ENCODE data around the gene PCAT7. TPM values are rescaled to one million over a fixed set of nuclear protein-coding genes. Genes with fewer than 3 reads are reported as not detected.
"Not testable (repeated sequence)": the region's sequence is repeated elsewhere in the genome, so short reads cannot be mapped to it uniquely, and the experiment has no call there.

Gene PCAT7
- total RNA-seq, 1 experiment from 2014 or later = not detected

- H3K4me3 ChIP-seq (ENCODE audit: low read depth, low read length, poor library complexity, severe bottlenecking) = no peak overlapping the region
- H3K27ac ChIP-seq (ENCODE audit: low read depth, low read length, poor library complexity, severe bottlenecking) = no peak overlapping the region
- no peaks in the 10 kb centered on the region for H3K27me3 ChIP-seq (replicated peaks; ENCODE audit: insufficient read depth, low read depth, low read length, poor library complexity)
- H3K36me3 ChIP-seq (ENCODE audit: insufficient read depth, low read length, poor library complexity, severe bottlenecking) = no peaks in the 10 kb centered on the region
- TF ChIP-seq CTCF (conservative IDR thresholded peaks at IDR 0.05; ENCODE audit: low read depth, low read length) = no peak
- TF ChIP-seq EZH2 (IDR thresholded peaks at IDR 0.05; ENCODE audit: borderline replicate concordance, low read depth, low read length, poor library complexity, severe bottlenecking) = no peak
- H3K4me1 ChIP-seq (ENCODE audit: insufficient read depth, low read length, poor library complexity, severe bottlenecking) = peaks cover 5% of the 10 kb centered on the region
- POLR2A ChIA-PET (ENCODE audit: low non-redundant PET) = no interaction called here
- no TSS peak for BruUV-seq (replicated peaks)
- DNase-seq (ENCODE audit: low spot score) = peak; percentile 43
- intact Hi-C loops (cut with micrococcal nuclease; ENCODE audit: unreplicated experiment) = no loop called here
- CTCF ChIA-PET = no interaction called here
- no peaks in the 10 kb centered on the region for H3K9me3 ChIP-seq (ENCODE audit: low read depth, low read length, poor library complexity, severe bottlenecking)
Measured at GRCh38 chr9:94586814-94587213, 31.9 kb downstream of the PCAT7 start.

DNA sequence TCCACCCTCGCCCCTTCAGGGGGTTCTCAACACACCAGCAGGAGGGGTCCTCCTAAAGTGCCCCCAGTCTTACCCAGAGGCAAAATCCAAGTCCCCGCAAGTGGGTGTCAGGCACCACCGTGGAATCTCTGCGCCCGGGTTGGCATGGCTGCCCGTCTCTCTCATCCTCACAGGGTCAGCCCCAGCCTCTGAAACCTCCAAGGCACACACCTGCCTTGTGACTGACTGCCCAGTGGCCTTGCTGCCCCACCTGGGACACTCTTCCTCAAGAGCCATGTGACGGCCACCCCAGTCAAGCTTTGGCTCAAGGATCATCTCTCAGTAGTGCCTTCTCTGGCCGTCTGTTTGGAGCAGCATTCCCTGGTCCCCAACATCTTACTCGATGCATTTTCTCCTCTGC is 33.8 kb downstream of the PCAT7 start:
- intact Hi-C loops (cut with micrococcal nuclease; ENCODE audit: unreplicated experiment) = no loop called here
- no peaks in the 10 kb centered on the region for H3K27me3 ChIP-seq (replicated peaks; ENCODE audit: insufficient read depth, low read depth, low read length, poor library complexity)

GRCh38 chr9:94591046-94591545 is 36.2 kb downstream of the PCAT7 start:
- intact Hi-C loops (cut with micrococcal nuclease; ENCODE audit: unreplicated experiment); CTCF ChIA-PET; H3K9me3 ChIP-seq (ENCODE audit: low read depth, low read length, poor library complexity, severe bottlenecking); H3K27me3 ChIP-seq (replicated peaks; ENCODE audit: insufficient read depth, low read depth, low read length, poor library complexity); H3K4me1 ChIP-seq (ENCODE audit: insufficient read depth, low read length, poor library complexity, severe bottlenecking); POLR2A ChIA-PET (ENCODE audit: low non-redundant PET); DNase-seq (ENCODE audit: low spot score); H3K36me3 ChIP-seq (ENCODE audit: insufficient read depth, low read length, poor library complexity, severe bottlenecking); BruUV-seq (replicated peaks); H3K4me3 ChIP-seq (ENCODE audit: low read depth, low read length, poor library complexity, severe bottlenecking); H3K27ac ChIP-seq (ENCODE audit: low read depth, low read length, poor library complexity, severe bottlenecking): not testable (repeated sequence)

More for the DNA sequence above, 33.8 kb downstream of the PCAT7 start:
- Histone ChIP-seq H3K9me3 (ENCODE audit: low read depth, low read length, poor library complexity, severe bottlenecking) (no peaks in the 10 kb centered on the region), H3K4me1 (ENCODE audit: insufficient read depth, low read length, poor library complexity, severe bottlenecking) (peaks cover 5% of the 10 kb centered on the region), H3K27ac (ENCODE audit: low read depth, low read length, poor library complexity, severe bottlenecking) (no peak overlapping the region), H3K36me3 (ENCODE audit: insufficient read depth, low read length, poor library complexity, severe bottlenecking) (no peaks in the 10 kb centered on the region), H3K4me3 (ENCODE audit: low read depth, low read length, poor library complexity, severe bottlenecking) (no peak overlapping the region)
- TF ChIP-seq EZH2 (IDR thresholded peaks at IDR 0.05; ENCODE audit: borderline replicate concordance, low read depth, low read length, poor library complexity, severe bottlenecking) (no peak), CTCF (conservative IDR thresholded peaks at IDR 0.05; ENCODE audit: low read depth, low read length) (no peak)
- BruUV-seq (replicated peaks) = no TSS peak
- ChIA-PET CTCF (no interaction called here), POLR2A (ENCODE audit: low non-redundant PET) (no interaction called here)
- no peak for DNase-seq (ENCODE audit: low spot score)

DNA sequence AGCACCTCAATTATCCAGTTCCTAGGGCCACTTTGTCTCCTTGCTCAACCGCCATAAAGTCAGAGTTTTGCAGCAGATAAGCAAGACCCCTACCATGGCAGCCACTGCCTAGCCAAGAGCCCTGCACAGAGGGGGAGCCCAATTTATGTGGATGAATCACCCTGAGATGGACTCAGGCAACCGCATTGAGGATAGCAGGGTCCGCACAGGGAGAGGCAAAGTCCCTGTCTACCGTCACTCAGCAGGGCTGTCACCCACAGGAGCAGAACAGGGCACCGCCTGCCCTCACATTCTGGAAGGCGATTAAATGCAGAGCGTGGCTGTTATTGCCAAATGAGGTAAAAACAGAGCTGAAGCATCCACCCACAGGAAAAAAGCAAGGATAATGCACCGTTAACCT is 37.0 kb downstream of the PCAT7 start:
- CTCF ChIA-PET = no interaction called here
- intact Hi-C loops (cut with micrococcal nuclease; ENCODE audit: unreplicated experiment) = no loop called here
- no TSS peak for BruUV-seq (replicated peaks)
- DNase-seq (ENCODE audit: low spot score) = no peak
- Histone ChIP-seq H3K4me1 (ENCODE audit: insufficient read depth, low read length, poor library complexity, severe bottlenecking) (peaks cover 4% of the 10 kb centered on the region), H3K4me3 (ENCODE audit: low read depth, low read length, poor library complexity, severe bottlenecking) (no peak overlapping the region), H3K9me3 (ENCODE audit: low read depth, low read length, poor library complexity, severe bottlenecking) (no peaks in the 10 kb centered on the region), H3K27ac (ENCODE audit: low read depth, low read length, poor library complexity, severe bottlenecking) (no peak overlapping the region), H3K27me3 (replicated peaks; ENCODE audit: insufficient read depth, low read depth, low read length, poor library complexity) (no peaks in the 10 kb centered on the region), H3K36me3 (ENCODE audit: insufficient read depth, low read length, poor library complexity, severe bottlenecking) (no peaks in the 10 kb centered on the region)
- no peak for TF ChIP-seq CTCF (conservative IDR thresholded peaks at IDR 0.05; ENCODE audit: low read depth, low read length)
- TF ChIP-seq EZH2 (IDR thresholded peaks at IDR 0.05; ENCODE audit: borderline replicate concordance, low read depth, low read length, poor library complexity, severe bottlenecking) = no peak
- POLR2A ChIA-PET (ENCODE audit: low non-redundant PET) = no interaction called here

DNA sequence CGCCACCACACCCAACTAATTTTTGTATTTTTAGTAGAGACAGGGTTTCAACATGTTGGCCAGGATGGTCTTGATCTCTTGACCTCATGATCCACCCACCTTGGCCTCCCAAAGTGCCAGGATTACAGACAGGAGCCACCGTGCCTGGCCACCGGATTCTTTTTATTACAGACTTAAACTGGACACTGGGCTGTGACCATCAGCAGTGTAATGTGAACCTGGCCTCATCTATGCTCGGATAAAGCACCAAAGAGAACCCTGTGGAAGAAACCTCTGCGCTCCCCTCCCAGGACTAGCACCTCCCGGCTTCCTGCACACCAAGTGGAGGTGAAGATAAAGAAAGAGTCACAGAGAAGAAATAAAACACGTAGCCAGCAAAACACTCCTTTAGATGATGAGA is 37.8 kb downstream of the PCAT7 start:
- H3K9me3 ChIP-seq (ENCODE audit: low read depth, low read length, poor library complexity, severe bottlenecking); POLR2A ChIA-PET (ENCODE audit: low non-redundant PET); H3K36me3 ChIP-seq (ENCODE audit: insufficient read depth, low read length, poor library complexity, severe bottlenecking); BruUV-seq (replicated peaks); DNase-seq (ENCODE audit: low spot score); CTCF ChIA-PET; H3K27ac ChIP-seq (ENCODE audit: low read depth, low read length, poor library complexity, severe bottlenecking); intact Hi-C loops (cut with micrococcal nuclease; ENCODE audit: unreplicated experiment); H3K27me3 ChIP-seq (replicated peaks; ENCODE audit: insufficient read depth, low read depth, low read length, poor library complexity); H3K4me3 ChIP-seq (ENCODE audit: low read depth, low read length, poor library complexity, severe bottlenecking); H3K4me1 ChIP-seq (ENCODE audit: insufficient read depth, low read length, poor library complexity, severe bottlenecking): not testable (repeated sequence)

All from A673 (cell line).